Endodermal cell (in vitro differentiated cells): Measurements from ENCODE around the gene DCHS1. TPM values are rescaled to one million over a fixed set of nuclear protein-coding genes. Genes with fewer than 3 reads are reported as not detected.

ENCODE experiments used
- DNase-seq: peaks from one replicate; pipeline ENCODE4 v3.0.0-alpha.2; 2017
- H3K27ac ChIP-seq: 2 replicates; pipeline ENCODE4 v1.5.1; 2013; ENCODE audit warnings: mild to moderate bottlenecking, low read depth, low read length, moderate library complexity
- H3K27me3 ChIP-seq: 2 replicates; pipeline ENCODE4 v1.6.1; 2013; ENCODE audit warnings: mild to moderate bottlenecking, low read length, moderate library complexity; ENCODE audit not compliant: insufficient read depth, control insufficient read depth, poor library complexity, severe bottlenecking
- H3K36me3 ChIP-seq: 2 replicates; pipeline ENCODE4 v1.7.0; 2013; ENCODE audit warnings: mild to moderate bottlenecking, low read length, moderate library complexity; ENCODE audit not compliant: control insufficient read depth, insufficient read depth
- H3K4me1 ChIP-seq: one replicate; pipeline ENCODE4 v1.7.0; 2013; ENCODE audit warnings: low read length; ENCODE audit not compliant: control insufficient read depth, insufficient read depth
- H3K4me3 ChIP-seq: 2 replicates; pipeline ENCODE4 v1.5.1; 2013; ENCODE audit warnings: mild to moderate bottlenecking, low read length, moderate library complexity
- H3K9ac ChIP-seq: 2 replicates; pipeline ENCODE4 v1.6.1; 2013; ENCODE audit warnings: mild to moderate bottlenecking, low read length, moderate library complexity; ENCODE audit not compliant: poor library complexity, severe bottlenecking; ENCODE audit errors: extremely low read depth
- H3K9me3 ChIP-seq: 2 replicates; pipeline ENCODE4 v1.6.1; 2013; ENCODE audit warnings: mild to moderate bottlenecking, low read length, moderate library complexity; ENCODE audit not compliant: control insufficient read depth
- H3K27ac Mint-ChIP-seq: 2 replicates; pipeline ENCODE4 v1.8.0; 2020; ENCODE audit warnings: mixed read lengths
- H3K27me3 Mint-ChIP-seq: 2 replicates; pipeline ENCODE4 v1.8.0; 2021; ENCODE audit warnings: mild to moderate bottlenecking, mixed read lengths; ENCODE audit not compliant: insufficient read depth
- H3K36me3 Mint-ChIP-seq: 2 replicates; pipeline ENCODE4 v1.8.0; 2020; ENCODE audit warnings: low read depth, mixed read lengths
- H3K4me1 Mint-ChIP-seq: 2 replicates; pipeline ENCODE4 v1.8.0; 2020; ENCODE audit warnings: mixed read lengths
- H3K4me3 Mint-ChIP-seq: 2 replicates; pipeline ENCODE4 v1.8.0; 2020; ENCODE audit warnings: mild to moderate bottlenecking, moderate library complexity, mixed read lengths
- H3K9me3 Mint-ChIP-seq: 2 replicates; pipeline ENCODE4 v1.8.0; 2020; ENCODE audit warnings: mild to moderate bottlenecking, mixed read lengths
- WGBS, 2 experiments: methylation state at CpG; one replicate each; pipeline versions ENCODE4 v1.1.5 to v1.1.7; 2013; ENCODE audit warnings: missing lambda C conversion rate in 2 of 2, mixed read lengths in 1 of 2; ENCODE audit not compliant: insufficient coverage in 1 of 2, insufficient read length in 1 of 2; 5-methylcytosine and 5-hydroxymethylcytosine counted together
- total RNA-seq, 2 donors: library from RNA; stranded (reverse); fragmentation: NEBNext Ultra II Directional in 1 of 2; extraction: Animal tissue kit (Norgen Biotek cat#: 25700) in 1 of 2; gene quantifications; 2 replicates in 1 of 2; 3 replicates in 1 of 2; pipeline ENCODE4 v1.2.1, GENCODE V29; 2021
- TF ChIP-seq, protein P1 (sequence below): fragments of 200-600 bp; sonication (generic); conservative IDR thresholded peaks from 2 replicates; pipeline ENCODE4 v1.5.0; 2021; ENCODE audit warnings: antibody characterized with exemption, mild to moderate bottlenecking

DCHS1 gene
- total RNA-seq, 2 donors from 2014 or later, result 13.7 to 14.3 TPM

DNA sequence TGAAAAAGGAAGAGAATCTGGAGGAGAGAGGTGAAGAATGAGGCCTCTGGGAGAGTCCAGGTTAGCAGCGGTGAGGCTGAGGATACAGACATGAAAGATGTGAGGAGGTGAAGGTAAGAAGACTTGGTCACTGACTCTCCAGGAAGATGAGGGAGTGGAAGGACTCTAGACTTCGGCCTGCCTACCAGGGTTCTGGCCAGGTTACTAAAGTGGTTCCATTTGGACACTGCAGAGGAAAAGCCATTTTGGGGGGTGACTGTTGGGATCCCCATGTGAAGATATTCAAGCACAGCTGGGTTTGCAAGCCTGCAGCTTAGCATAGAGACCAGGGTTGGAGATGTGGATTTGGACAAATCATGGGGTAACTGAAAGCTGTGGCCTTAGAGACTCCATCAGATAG, 7.8 kb downstream of the DCHS1 start:
- Histone ChIP-seq H3K9me3 (no peaks in the 10 kb centered on the region), H3K27ac (no peak overlapping the region), H3K9ac (no peak overlapping the region), H3K4me1 (no peaks in the 10 kb centered on the region), H3K4me3 (no peak overlapping the region), H3K36me3 (peaks cover 3% of the 10 kb centered on the region), H3K27me3 (no peaks in the 10 kb centered on the region)
- TF ChIP-seq, protein P1, sequence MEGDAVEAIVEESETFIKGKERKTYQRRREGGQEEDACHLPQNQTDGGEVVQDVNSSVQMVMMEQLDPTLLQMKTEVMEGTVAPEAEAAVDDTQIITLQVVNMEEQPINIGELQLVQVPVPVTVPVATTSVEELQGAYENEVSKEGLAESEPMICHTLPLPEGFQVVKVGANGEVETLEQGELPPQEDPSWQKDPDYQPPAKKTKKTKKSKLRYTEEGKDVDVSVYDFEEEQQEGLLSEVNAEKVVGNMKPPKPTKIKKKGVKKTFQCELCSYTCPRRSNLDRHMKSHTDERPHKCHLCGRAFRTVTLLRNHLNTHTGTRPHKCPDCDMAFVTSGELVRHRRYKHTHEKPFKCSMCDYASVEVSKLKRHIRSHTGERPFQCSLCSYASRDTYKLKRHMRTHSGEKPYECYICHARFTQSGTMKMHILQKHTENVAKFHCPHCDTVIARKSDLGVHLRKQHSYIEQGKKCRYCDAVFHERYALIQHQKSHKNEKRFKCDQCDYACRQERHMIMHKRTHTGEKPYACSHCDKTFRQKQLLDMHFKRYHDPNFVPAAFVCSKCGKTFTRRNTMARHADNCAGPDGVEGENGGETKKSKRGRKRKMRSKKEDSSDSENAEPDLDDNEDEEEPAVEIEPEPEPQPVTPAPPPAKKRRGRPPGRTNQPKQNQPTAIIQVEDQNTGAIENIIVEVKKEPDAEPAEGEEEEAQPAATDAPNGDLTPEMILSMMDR, result no peak
- H3K27ac Mint-ChIP-seq, result no peak overlapping the region
- WGBS, 2 experiments, result 90 to 92% methylated on average over 2 of the region's 2 CpGs
- H3K36me3 Mint-ChIP-seq, result no peaks in the 10 kb centered on the region
- H3K4me3 Mint-ChIP-seq, result no peak overlapping the region
- H3K27me3 Mint-ChIP-seq, result no peaks in the 10 kb centered on the region
- DNase-seq, result peak; percentile 28
- no peaks in the 10 kb centered on the region for H3K9me3 Mint-ChIP-seq
- H3K4me1 Mint-ChIP-seq, result no peaks in the 10 kb centered on the region

DNA sequence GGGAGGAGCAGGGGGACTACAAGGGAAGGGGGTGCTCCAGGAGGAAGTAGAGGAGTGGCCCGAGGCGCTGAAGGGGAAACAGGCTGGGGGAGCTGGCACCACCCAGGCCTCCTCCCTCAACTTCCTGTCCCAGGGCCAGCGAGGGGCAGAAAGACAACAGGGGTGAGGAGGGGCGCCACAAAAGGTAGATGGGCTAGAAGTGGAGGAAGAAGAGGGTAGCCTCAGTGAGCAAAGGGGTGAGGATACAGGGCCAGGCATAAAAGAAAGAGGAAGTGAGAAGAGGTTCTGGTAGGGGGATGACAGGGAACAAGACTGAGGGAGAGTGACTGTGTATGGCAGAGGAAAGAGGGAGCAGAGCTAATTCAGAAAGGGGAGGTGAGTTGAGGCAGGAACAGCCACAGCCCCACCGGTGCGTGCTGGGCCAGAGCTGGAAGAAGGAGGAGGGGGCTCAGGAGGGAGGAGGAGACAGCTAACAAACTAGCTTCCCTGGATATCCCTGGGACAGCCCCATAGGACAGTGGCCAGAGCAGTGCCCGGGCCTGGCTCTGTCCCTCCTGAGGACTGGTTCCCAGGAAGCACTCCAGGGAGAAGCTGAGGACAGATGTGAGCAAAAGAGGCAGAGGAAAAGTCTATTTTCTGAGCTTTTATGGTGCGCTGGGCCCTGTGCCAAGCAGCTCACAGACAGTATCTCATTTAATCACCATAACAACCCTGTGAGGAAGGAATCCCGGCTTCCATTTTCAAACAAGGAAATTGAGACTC, 8.5 kb downstream of the DCHS1 start:
- Histone ChIP-seq H3K9ac (no peak overlapping the region), H3K4me3 (no peak overlapping the region)
- DNase-seq, result peak; percentile 53

DNA sequence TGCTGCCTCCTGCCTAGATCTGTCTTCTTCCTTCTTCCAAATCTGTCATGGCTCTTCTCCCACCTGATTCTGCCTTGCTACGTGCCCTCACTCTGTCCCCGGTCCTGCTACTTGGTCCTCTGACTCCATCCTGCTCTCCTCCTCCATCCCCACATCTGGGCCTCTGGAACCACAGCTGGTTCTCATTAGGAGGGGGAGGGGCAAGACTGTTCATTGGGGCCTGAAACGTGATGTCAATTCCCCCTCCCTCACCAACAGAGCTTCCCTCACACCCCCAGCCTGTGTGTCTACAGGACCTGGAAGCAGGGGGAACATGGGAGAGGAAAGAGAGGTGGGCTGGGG, 9.1 kb downstream of the DCHS1 start:
- no peaks in the 10 kb centered on the region for H3K27me3 ChIP-seq
- Mint-ChIP-seq H3K27ac (no peak overlapping the region), H3K4me1 (no peaks in the 10 kb centered on the region), H3K36me3 (no peaks in the 10 kb centered on the region), H3K9me3 (no peaks in the 10 kb centered on the region), H3K4me3 (no peak overlapping the region), H3K27me3 (no peaks in the 10 kb centered on the region)
- H3K27ac ChIP-seq, result no peak overlapping the region
- TF ChIP-seq, protein P1, result no peak
- H3K4me3 ChIP-seq, result no peak overlapping the region
- no peaks in the 10 kb centered on the region for H3K4me1 ChIP-seq
- H3K36me3 ChIP-seq, result peaks cover 3% of the 10 kb centered on the region
- DNase-seq, result peak; percentile 47
- H3K9ac ChIP-seq, result no peak overlapping the region
- WGBS, 2 experiments, result 78% methylated on average over 2 of the region's 3 CpGs; no CpG with 5 or more reads in 1 of the 2 experiments
- no peaks in the 10 kb centered on the region for H3K9me3 ChIP-seq

More for the DNA sequence above, 8.5 kb downstream of the DCHS1 start:
- TF ChIP-seq, protein P1, result no peak
- Mint-ChIP-seq H3K9me3 (no peaks in the 10 kb centered on the region), H3K36me3 (no peaks in the 10 kb centered on the region), H3K27ac (no peak overlapping the region), H3K27me3 (no peaks in the 10 kb centered on the region), H3K4me1 (no peaks in the 10 kb centered on the region), H3K4me3 (no peak overlapping the region)
- no peaks in the 10 kb centered on the region for H3K27me3 ChIP-seq
- H3K36me3 ChIP-seq, result peaks cover 3% of the 10 kb centered on the region
- H3K9me3 ChIP-seq, result no peaks in the 10 kb centered on the region
- H3K4me1 ChIP-seq, result no peaks in the 10 kb centered on the region
- WGBS, 2 experiments, result 59 to 79% methylated on average over 6 to 8 of the region's 9 CpGs
- H3K27ac ChIP-seq, result no peak overlapping the region
